Ishikawa (cell line): ENCODE measurements around the gene ARL2.

Source experiments
- CEBPB ChIP-seq: IDR thresholded peaks from 2 replicates; pipeline ENCODE4 v1.6.1; 2012
- CREB1 ChIP-seq: IDR thresholded peaks from 2 replicates; pipeline ENCODE4 v1.6.1; 2012; ENCODE audit warnings: low read depth
- EGR1 ChIP-seq: IDR thresholded peaks from 2 replicates; pipeline ENCODE4 v1.6.1; 2012
- EP300 ChIP-seq: IDR thresholded peaks from 2 replicates; pipeline ENCODE4 v1.6.1; 2012; ENCODE audit warnings: borderline replicate concordance
- FOXM1 ChIP-seq: IDR thresholded peaks from 2 replicates; pipeline ENCODE4 v1.6.1; 2012; ENCODE audit warnings: low read depth, borderline replicate concordance
- MAX ChIP-seq: IDR thresholded peaks from 2 replicates; pipeline ENCODE4 v1.6.1; 2012
- RAD21 ChIP-seq: IDR thresholded peaks from 2 replicates; pipeline ENCODE4 v1.6.1; 2012; ENCODE audit warnings: low read depth
- REST ChIP-seq: IDR thresholded peaks from 2 replicates; pipeline ENCODE4 v1.6.1; 2012; ENCODE audit warnings: low read depth, mild to moderate bottlenecking
- TAF1 ChIP-seq: IDR thresholded peaks from 2 replicates; pipeline ENCODE4 v1.6.1; 2012; ENCODE audit warnings: low read depth, mild to moderate bottlenecking
- TCF12 ChIP-seq: IDR thresholded peaks from 2 replicates; pipeline ENCODE4 v1.6.1; 2012; ENCODE audit warnings: low read depth
- TEAD4 ChIP-seq: IDR thresholded peaks from 2 replicates; pipeline ENCODE4 v1.6.1; 2012
- YY1 ChIP-seq: IDR thresholded peaks from 2 replicates; pipeline ENCODE4 v1.6.1; 2012; ENCODE audit warnings: low read depth
- ZBTB7A ChIP-seq: IDR thresholded peaks from 2 replicates; pipeline ENCODE4 v1.6.1; 2012; ENCODE audit warnings: low read depth

ARL2 gene

GRCh38 chr11:65067446-65067845 lies 53.5 kb downstream of the ARL2 start:
- no peak for TF ChIP-seq CREB1
- TF ChIP-seq EGR1, result no peak
- no peak for TF ChIP-seq MAX
- no peak for TF ChIP-seq ZBTB7A
- TF ChIP-seq REST, result no peak
- no peak for TF ChIP-seq TAF1

- TF ChIP-seq MAX, result no peak
- no peak for TF ChIP-seq EP300
- no peak for TF ChIP-seq TEAD4
- no peak for TF ChIP-seq RAD21
- TF ChIP-seq TCF12, result no peak
- no peak for TF ChIP-seq YY1
- no peak for TF ChIP-seq EGR1
- no peak for TF ChIP-seq REST
- TF ChIP-seq ZBTB7A, result no peak
- TF ChIP-seq FOXM1, result no peak
- TF ChIP-seq TAF1, result no peak
- TF ChIP-seq CEBPB, result no peak
- no peak for TF ChIP-seq CREB1
Measured at GRCh38 chr11:65069217-65069616, 55.3 kb downstream of the ARL2 start.
